IMR-90 (cell line): ENCODE results near the gene PACSIN3. TPM values are rescaled to one million over a fixed set of nuclear protein-coding genes. Genes with fewer than 3 reads are reported as not detected.

Experiments
- ATAC-seq: fragments of 200-7000 bp; cut with Tn5 transposase; 2 replicates; pipeline ENCODE4 v1.9.1; 2020; ENCODE audit warnings: low read depth, mild to moderate bottlenecking, moderate library complexity
- BruUV-seq: library from RNA; stranded (reverse); fragments of 400-500 nt; replicated peaks from 2 replicates; lab custom pipeline; 2021; lab: Mats Ljungman, UMichigan
- CTCF ChIA-PET: fragments of 300-600 bp; formaldehyde crosslinking; extraction: SDS; loops from one replicate; lab custom pipeline; 2021; ENCODE audit warnings: antibody characterized with exemption; lab: Yijun Ruan, JAX
- POLR2A ChIA-PET: fragments of 300-600 bp; sonication (Branson Sonifier 250); formaldehyde crosslinking; loops from one replicate; lab custom pipeline; 2022; ENCODE audit warnings: antibody characterized with exemption; ENCODE audit not compliant: unreplicated experiment; lab: Charles Lee
- DNase-seq: peaks from one replicate; pipeline ENCODE4 v3.0.0; 2013
- H2AFZ ChIP-seq: replicated peaks from 2 replicates; pipeline ENCODE3; 2013; ENCODE audit warnings: low read length, mild to moderate bottlenecking; ENCODE audit not compliant: poor library complexity
- H2AK5ac ChIP-seq: 2 replicates; pipeline ENCODE4 v1.6.1; 2013; ENCODE audit warnings: low read depth, low read length, inconsistent platforms
- H2AK9ac ChIP-seq: replicated peaks from 2 replicates; pipeline ENCODE3; 2013; ENCODE audit warnings: mild to moderate bottlenecking, low read depth, low read length, moderate library complexity; ENCODE audit not compliant: poor library complexity
- H2BK120ac ChIP-seq: 2 replicates; pipeline ENCODE4 v1.6.1; 2013; ENCODE audit warnings: low read depth, low read length, inconsistent platforms
- H2BK15ac ChIP-seq: 3 replicates; pipeline ENCODE4 v1.6.1; 2013; ENCODE audit warnings: low read depth, low read length, inconsistent platforms
- H2BK20ac ChIP-seq: 2 replicates; pipeline ENCODE4 v1.6.1; 2013; ENCODE audit warnings: low read depth, mild to moderate bottlenecking, inconsistent platforms, low read length, moderate library complexity
- H2BK5ac ChIP-seq: 2 replicates; pipeline ENCODE4 v1.6.1; 2013; ENCODE audit warnings: mild to moderate bottlenecking, low read depth, low read length, inconsistent platforms; ENCODE audit not compliant: poor library complexity, severe bottlenecking
- H3K14ac ChIP-seq: replicated peaks from 2 replicates; pipeline ENCODE4 v1.6.1; 2013; ENCODE audit warnings: low read depth, low read length, inconsistent platforms
- H3K18ac ChIP-seq: 2 replicates; pipeline ENCODE4 v1.6.1; 2013; ENCODE audit warnings: low read depth, low read length, control low read depth
- H3K23ac ChIP-seq: 2 replicates; pipeline ENCODE4 v1.6.1; 2013; ENCODE audit warnings: low read depth, low read length, inconsistent platforms
- H3K27ac ChIP-seq: 2 replicates; pipeline ENCODE4 v1.5.1; 2013; ENCODE audit warnings: mild to moderate bottlenecking, control low read depth, low read length; ENCODE audit not compliant: insufficient read depth
- H3K27me3 ChIP-seq: 2 replicates; pipeline ENCODE4 v1.6.1; 2013; ENCODE audit warnings: low read length; ENCODE audit not compliant: control insufficient read depth, insufficient read depth
- H3K36me3 ChIP-seq: 2 replicates; pipeline ENCODE4 v1.6.1; 2013; ENCODE audit warnings: low read length, mixed read lengths; ENCODE audit not compliant: control insufficient read depth, insufficient read depth
- H3K4ac ChIP-seq: 2 replicates; pipeline ENCODE4 v1.6.1; 2013; ENCODE audit warnings: low read depth, low read length, inconsistent platforms
- H3K4me1 ChIP-seq: 2 replicates; pipeline ENCODE4 v1.6.1; 2013; ENCODE audit warnings: low read length, mixed read lengths; ENCODE audit not compliant: control insufficient read depth, insufficient read depth
- H3K4me2 ChIP-seq: 2 replicates; pipeline ENCODE4 v1.6.1; 2013; ENCODE audit warnings: low read depth, mild to moderate bottlenecking, control low read depth, low read length, moderate library complexity
- H3K4me3 ChIP-seq: 2 replicates; pipeline ENCODE4 v1.5.1; 2013; ENCODE audit warnings: low read depth, mild to moderate bottlenecking, control low read depth, low read length, moderate library complexity; ENCODE audit not compliant: insufficient read depth
- H3K56ac ChIP-seq: 2 replicates; pipeline ENCODE4 v1.6.1; 2013; ENCODE audit warnings: low read length, inconsistent platforms; ENCODE audit not compliant: insufficient read depth; ENCODE audit errors: extremely low read depth
- H3K79me1 ChIP-seq, 2 experiments: 2 replicates each; pipeline ENCODE4 v1.6.1; 2013; ENCODE audit warnings: low read length in 2 of 2, inconsistent platforms in 1 of 2, low read depth in 1 of 2
- H3K9ac ChIP-seq: 2 replicates; pipeline ENCODE4 v1.6.1; 2013; ENCODE audit warnings: low read depth, low read length, control low read depth
- H3K9me1 ChIP-seq: 2 replicates; pipeline ENCODE4 v1.6.1; 2013; ENCODE audit warnings: low read length, inconsistent platforms; ENCODE audit not compliant: insufficient read depth
- H3K9me3 ChIP-seq: 2 replicates; pipeline ENCODE4 v1.6.1; 2013; ENCODE audit warnings: low read length; ENCODE audit not compliant: control insufficient read depth, insufficient read depth
- H4K20me1 ChIP-seq: 2 replicates; pipeline ENCODE4 v1.6.1; 2013; ENCODE audit warnings: low read length, inconsistent platforms; ENCODE audit not compliant: insufficient read depth
- H4K5ac ChIP-seq: 2 replicates; pipeline ENCODE4 v1.6.1; 2013; ENCODE audit warnings: mild to moderate bottlenecking, low read depth, low read length, control low read depth
- H4K8ac ChIP-seq, 2 experiments: 2 replicates each; pipeline ENCODE4 v1.6.1; 2013; ENCODE audit warnings: low read depth in 2 of 2, low read length in 2 of 2, control low read depth in 1 of 2, inconsistent platforms in 1 of 2
- H4K91ac ChIP-seq: 2 replicates; pipeline ENCODE4 v1.6.1; 2013; ENCODE audit warnings: low read depth, low read length, inconsistent platforms; ENCODE audit not compliant: insufficient read depth
- CEBPB ChIP-seq: IDR thresholded peaks from 2 replicates; pipeline ENCODE4 v1.6.1; 2012; ENCODE audit warnings: low read depth, low read length, improper control_type of control experiment
- CHD1 ChIP-seq: IDR thresholded peaks from 2 replicates; pipeline ENCODE4 v1.6.1; 2012; ENCODE audit warnings: low read depth, low read length, improper control_type of control experiment
- MAZ ChIP-seq: IDR thresholded peaks from 2 replicates; pipeline ENCODE4 v1.6.1; 2012; ENCODE audit warnings: low read depth, mild to moderate bottlenecking, low read length, improper control_type of control experiment, moderate library complexity, borderline replicate concordance
- RAD21 ChIP-seq: IDR thresholded peaks from 2 replicates; pipeline ENCODE4 v1.6.1; 2012; ENCODE audit warnings: low read length, improper control_type of control experiment
- RFX5 ChIP-seq: IDR thresholded peaks from 2 replicates; pipeline ENCODE4 v1.8.0; 2012; ENCODE audit warnings: low read depth, mild to moderate bottlenecking, low read length, moderate library complexity
- WGBS, 2 experiments: methylation state at CpG; one replicate each; pipeline versions ENCODE4 v1.1.5 to v1.1.7; 2013; ENCODE audit warnings: missing lambda C conversion rate in 2 of 2; ENCODE audit not compliant: insufficient read length in 1 of 2; ENCODE audit errors: extremely low coverage in 2 of 2; 5-methylcytosine and 5-hydroxymethylcytosine counted together
- dilution Hi-C: fragments of 300-500 bp; cut with HindIII; formaldehyde crosslinking; loops from one replicate; pipeline ENCODE4 v1.14.3; 2018; ENCODE audit warnings: low sequenced_read_pairs; ENCODE audit not compliant: unreplicated experiment
- in situ Hi-C: fragments of 300-500 bp; cut with MboI; formaldehyde crosslinking; loops from 3 replicates; pipeline ENCODE4 v1.14.3; 2019; ENCODE audit warnings: low sequenced_read_pairs, inconsistent platforms, mixed read lengths
- intact Hi-C: fragments of 100-400 bp; cut with micrococcal nuclease; formaldehyde crosslinking; loops from 2 replicates; pipeline ENCODE4 v1.10.0; 2022
- polyA plus RNA-seq, 3 experiments: library from polyadenylated mRNA; depleted of rRNA; stranded (reverse); fragments of >200 nt; gene quantifications; 2 replicates each; pipeline ENCODE4 v1.2.3, GENCODE V29; 2012; ENCODE audit warnings: low replicate concordance in 1 of 3
- total RNA-seq: library from RNA; depleted of rRNA; stranded (reverse); fragments of >200 nt; gene quantifications from 2 replicates; pipeline ENCODE4 v1.2.3, GENCODE V29; 2012
- TF ChIP-seq, protein P1 (sequence below): fragments of 150-350 bp; IDR thresholded peaks from 2 replicates; pipeline ENCODE4 v1.6.1; 2016; ENCODE audit warnings: low read depth, mild to moderate bottlenecking, low read length, moderate library complexity, borderline replicate concordance
- TF ChIP-seq, protein P2 (sequence below): conservative IDR thresholded peaks from 2 replicates; pipeline ENCODE4 v1.5.1; 2012; ENCODE audit warnings: mild to moderate bottlenecking, low read depth, low read length, improper control_type of control experiment
- TF ChIP-seq, protein P3 (sequence below): fragments of 150-350 bp; IDR thresholded peaks from 2 replicates; pipeline ENCODE4 v1.6.1; 2017; ENCODE audit warnings: mild to moderate bottlenecking, antibody characterized with exemption, low read length, low read depth

Gene PACSIN3
- total and polyA plus RNA-seq, 2 of the 4 experiments (the other 2 are of a cell fraction): 19.2 to 21.1 TPM

DNA sequence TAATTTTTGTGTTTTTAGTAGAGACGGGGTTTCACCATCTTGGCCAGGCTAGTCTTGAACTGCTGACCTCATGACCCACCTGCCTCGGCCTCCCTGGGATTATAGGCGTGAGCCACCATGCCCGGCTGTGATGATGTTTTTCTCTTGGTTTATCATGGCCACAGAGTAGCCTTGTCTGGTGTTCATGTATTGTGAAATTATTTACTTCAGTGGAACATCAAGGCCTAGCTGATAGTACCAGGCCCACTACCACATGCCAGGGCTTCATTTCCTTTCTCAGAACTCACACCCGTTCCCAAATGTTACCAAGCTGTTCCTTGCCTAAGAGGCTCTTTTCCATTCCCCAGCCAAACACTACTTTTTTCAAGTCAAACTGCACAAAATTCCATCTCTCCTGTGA lies 22.4 kb upstream of the PACSIN3 start:
- TF ChIP-seq CHD1 (no peak), RFX5 (no peak), RAD21 (no peak), MAZ (no peak), CEBPB (no peak)
- TF ChIP-seq, protein P1, sequence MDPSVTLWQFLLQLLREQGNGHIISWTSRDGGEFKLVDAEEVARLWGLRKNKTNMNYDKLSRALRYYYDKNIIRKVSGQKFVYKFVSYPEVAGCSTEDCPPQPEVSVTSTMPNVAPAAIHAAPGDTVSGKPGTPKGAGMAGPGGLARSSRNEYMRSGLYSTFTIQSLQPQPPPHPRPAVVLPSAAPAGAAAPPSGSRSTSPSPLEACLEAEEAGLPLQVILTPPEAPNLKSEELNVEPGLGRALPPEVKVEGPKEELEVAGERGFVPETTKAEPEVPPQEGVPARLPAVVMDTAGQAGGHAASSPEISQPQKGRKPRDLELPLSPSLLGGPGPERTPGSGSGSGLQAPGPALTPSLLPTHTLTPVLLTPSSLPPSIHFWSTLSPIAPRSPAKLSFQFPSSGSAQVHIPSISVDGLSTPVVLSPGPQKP: no peak
- TF ChIP-seq, protein P2, sequence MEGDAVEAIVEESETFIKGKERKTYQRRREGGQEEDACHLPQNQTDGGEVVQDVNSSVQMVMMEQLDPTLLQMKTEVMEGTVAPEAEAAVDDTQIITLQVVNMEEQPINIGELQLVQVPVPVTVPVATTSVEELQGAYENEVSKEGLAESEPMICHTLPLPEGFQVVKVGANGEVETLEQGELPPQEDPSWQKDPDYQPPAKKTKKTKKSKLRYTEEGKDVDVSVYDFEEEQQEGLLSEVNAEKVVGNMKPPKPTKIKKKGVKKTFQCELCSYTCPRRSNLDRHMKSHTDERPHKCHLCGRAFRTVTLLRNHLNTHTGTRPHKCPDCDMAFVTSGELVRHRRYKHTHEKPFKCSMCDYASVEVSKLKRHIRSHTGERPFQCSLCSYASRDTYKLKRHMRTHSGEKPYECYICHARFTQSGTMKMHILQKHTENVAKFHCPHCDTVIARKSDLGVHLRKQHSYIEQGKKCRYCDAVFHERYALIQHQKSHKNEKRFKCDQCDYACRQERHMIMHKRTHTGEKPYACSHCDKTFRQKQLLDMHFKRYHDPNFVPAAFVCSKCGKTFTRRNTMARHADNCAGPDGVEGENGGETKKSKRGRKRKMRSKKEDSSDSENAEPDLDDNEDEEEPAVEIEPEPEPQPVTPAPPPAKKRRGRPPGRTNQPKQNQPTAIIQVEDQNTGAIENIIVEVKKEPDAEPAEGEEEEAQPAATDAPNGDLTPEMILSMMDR: no peak
- TF ChIP-seq, protein P3, sequence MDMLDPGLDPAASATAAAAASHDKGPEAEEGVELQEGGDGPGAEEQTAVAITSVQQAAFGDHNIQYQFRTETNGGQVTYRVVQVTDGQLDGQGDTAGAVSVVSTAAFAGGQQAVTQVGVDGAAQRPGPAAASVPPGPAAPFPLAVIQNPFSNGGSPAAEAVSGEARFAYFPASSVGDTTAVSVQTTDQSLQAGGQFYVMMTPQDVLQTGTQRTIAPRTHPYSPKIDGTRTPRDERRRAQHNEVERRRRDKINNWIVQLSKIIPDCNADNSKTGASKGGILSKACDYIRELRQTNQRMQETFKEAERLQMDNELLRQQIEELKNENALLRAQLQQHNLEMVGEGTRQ: no peak
- in situ Hi-C loops (no loop called here), dilution Hi-C loops (no loop called here), intact Hi-C loops (no loop called here)
- Histone ChIP-seq H3K14ac (no peak overlapping the region), H4K5ac (no peak overlapping the region), H2AFZ (no peak overlapping the region), H3K36me3 (no peaks in the 10 kb centered on the region), H2AK5ac (no peak overlapping the region), H3K9me3 (no peaks in the 10 kb centered on the region), H2BK120ac (no peak overlapping the region), H4K8ac (no peak overlapping the region), H4K20me1 (no peaks in the 10 kb centered on the region), H3K4me3 (no peak overlapping the region), H2BK15ac (no peak overlapping the region), H3K27me3 (no peaks in the 10 kb centered on the region), H3K4me2 (no peak overlapping the region), H2AK9ac (no peak overlapping the region), H3K4ac (no peak overlapping the region), H3K56ac (no peak overlapping the region), H3K18ac (no peak overlapping the region), H4K91ac (no peak overlapping the region), H3K9ac (no peak overlapping the region), H2BK20ac (no peak overlapping the region; the same call in 1 of the 2 replicates), H3K27ac (no peak overlapping the region), H3K4me1 (no peaks in the 10 kb centered on the region; the same call in 1 of the 2 replicates), H2BK5ac (no peak overlapping the region), H3K79me1 (no peaks in the 10 kb centered on the region), H3K9me1 (peaks cover 3% of the 10 kb centered on the region; the same call in 1 of the 2 replicates), H3K23ac (no peak overlapping the region)
- ATAC-seq: no peak
- ChIA-PET CTCF (no interaction called here), POLR2A (no interaction called here)
- DNase-seq: no peak
- BruUV-seq: no TSS peak
- 100% methylated on average over 1 of the region's 5 CpGs; no CpG with 5 or more reads in 1 of the 2 experiments for WGBS, 2 experiments
